GM10847 (cell line): ENCODE results near the gene MAP3K5.

Experiments
- POLR2A ChIP-seq: IDR thresholded peaks from 2 replicates; pipeline ENCODE4 v1.6.1; 2011; ENCODE audit not compliant: insufficient read length; ENCODE audit errors: extremely low read depth

The MAP3K5 gene

DNA sequence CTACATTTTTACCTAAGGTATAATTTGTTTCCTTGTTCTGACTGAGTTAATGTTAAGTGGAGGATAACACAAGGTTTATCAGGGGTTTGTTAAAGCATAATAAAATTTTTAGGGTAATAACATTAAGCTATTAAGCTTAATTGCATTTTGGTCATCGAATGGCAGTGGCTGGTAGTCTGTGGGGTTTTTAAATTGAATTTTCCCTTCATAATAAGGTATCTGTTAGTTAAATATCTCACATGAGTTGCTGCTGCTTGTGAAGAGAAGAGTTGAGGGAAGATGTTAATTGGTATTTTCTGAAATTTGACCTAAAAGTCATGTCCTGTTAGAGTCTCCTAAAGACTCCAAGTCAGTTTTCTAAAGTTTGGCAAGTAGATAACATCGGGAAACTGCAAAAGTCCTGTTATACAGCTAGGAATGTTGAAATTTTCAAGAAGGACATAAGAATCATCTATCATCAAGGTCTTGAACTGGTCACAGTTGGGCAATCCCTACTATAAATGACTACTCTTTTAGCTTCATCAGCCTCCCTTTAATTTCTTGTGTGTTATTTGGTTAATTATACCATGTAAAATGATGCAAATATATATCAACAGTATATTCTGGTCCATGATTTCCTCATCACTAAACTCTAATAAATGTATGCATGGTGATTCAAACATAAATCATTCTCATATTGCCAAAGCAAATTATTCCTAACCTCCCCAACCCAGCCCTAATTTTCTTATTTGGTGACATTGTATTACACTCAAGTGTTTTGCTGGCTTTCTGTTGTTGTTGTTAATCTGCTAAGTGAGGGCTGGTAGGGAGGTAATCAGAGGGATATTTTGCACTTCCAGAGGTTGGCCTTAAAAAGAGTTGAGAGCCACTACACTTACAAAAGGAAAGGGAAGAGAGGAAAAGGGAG is 64.0 kb downstream of the MAP3K5 start:
- TF ChIP-seq POLR2A = no peak

DNA sequence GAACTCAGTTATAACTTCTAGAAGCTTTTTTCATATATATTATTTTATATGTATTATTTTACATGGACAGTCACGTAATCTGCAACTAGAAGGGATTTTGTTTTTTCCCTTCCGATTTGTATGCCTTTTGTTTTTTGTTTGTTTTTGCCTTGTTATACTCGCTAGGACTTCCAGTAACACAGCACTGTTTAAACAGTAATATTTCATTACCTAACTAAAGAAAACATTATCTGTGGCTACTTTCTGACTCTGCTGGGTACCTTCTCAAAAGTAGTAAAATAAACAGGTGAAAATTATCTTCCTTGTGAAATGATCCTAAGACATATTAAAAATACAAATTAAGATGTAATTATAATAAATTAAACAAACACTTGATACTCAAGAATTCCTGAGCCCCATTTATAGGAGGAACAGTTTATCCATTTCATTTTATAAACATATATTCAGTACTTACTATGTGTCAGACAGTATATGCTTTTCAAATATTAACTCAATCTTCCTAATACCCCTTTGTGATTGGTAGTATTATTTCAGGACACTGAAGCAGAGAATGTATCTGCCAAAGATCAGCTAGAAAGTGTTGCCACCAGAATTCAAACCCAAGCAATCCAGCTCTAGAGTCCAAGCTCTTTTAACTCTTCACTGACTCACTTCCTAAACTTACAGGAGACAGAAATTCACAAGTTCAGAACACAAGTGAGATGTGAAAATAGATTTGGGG is 65.3 kb downstream of the MAP3K5 start:
- no peak for TF ChIP-seq POLR2A

DNA sequence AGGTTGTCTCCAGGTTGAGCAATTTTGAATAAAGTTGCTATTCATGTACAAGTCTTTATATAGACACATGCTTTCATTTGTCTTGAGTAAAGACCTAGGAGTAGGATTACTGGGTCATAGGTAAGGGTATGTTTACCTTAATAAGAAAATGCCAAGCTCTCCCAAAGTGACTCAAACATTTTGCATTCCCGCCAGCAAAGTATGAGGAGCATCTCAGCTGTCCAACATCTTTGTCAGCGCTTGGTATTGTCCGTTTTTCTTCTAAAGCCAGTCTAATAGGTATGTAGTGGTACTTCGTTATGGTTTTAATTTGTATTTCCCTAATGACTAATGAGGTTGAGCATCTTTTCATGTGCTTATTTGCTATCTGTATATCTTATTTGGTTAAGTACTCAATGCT is 67.2 kb downstream of the MAP3K5 start:
- TF ChIP-seq POLR2A = no peak

DNA sequence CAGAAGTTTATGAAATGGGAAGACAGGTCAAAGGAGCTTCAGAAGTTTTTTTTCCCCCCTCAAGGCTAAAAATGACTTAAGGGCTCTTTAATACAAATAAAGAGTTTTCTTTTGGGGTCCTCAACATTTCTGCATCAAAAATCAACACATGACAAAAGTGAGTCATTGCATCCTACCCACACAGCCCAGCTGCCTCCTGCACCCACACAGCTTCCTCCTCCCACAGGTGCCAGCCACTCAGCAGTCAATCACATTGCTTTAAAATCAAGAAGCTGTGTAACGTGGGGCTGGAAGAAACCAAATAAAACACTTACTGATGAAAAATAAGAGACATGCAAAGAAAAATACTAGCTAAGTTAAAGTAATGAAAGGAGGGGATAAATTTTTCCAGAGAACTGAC is 68.5 kb downstream of the MAP3K5 start:
- no peak for TF ChIP-seq POLR2A

DNA sequence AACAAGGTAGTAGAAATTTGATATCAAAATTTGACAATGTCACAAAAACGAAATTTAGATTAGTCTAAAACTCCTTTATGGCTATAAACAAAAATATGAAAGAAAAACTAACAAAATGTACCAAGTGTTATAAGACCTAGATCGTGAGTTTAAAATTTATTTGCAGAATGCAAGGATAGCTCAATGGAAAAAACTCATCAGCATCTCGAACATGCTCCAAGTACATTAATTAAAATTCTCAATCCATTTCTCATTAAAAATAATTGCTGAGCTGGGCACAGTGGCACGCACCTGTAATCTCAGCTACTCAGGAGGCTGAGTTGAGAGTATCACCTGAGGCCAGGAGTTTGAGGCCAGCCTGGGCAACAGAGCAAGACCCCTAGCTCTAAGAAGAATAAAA is 70.8 kb downstream of the MAP3K5 start:
- no peak for TF ChIP-seq POLR2A

DNA sequence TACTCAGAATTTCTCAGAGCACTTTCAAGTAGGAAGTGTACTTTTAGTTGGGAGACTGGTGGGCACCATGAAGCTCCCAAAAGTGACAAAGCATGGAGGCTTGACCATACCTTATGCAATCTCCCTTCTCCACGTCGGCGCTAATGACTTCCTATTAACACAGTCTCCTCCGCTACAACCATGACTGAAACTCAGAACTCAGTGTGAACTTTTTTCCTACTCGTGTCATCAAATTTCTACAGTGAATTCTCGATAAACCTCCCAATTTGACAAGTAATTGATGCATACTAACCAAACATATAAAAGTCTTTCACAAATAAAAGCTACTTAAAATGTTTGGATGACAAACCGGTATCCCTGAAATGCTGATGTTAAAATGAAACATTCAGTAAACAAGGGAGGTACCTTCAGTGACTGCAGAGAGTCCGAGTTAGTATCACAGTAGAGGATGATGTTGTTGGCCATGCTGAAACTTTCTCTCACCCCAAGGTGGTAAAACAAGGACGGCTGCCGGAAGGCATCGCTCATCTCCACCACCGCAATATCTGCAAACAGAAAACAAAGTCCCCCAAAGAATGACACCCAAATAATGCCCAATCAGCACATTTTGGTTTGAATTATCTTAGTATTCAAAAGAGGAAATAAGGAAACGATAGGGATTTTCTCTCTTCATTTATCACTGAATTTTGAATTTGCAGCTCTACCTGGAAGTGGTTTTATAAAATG is 72.1 kb downstream of the MAP3K5 start:
- TF ChIP-seq POLR2A = no peak

DNA sequence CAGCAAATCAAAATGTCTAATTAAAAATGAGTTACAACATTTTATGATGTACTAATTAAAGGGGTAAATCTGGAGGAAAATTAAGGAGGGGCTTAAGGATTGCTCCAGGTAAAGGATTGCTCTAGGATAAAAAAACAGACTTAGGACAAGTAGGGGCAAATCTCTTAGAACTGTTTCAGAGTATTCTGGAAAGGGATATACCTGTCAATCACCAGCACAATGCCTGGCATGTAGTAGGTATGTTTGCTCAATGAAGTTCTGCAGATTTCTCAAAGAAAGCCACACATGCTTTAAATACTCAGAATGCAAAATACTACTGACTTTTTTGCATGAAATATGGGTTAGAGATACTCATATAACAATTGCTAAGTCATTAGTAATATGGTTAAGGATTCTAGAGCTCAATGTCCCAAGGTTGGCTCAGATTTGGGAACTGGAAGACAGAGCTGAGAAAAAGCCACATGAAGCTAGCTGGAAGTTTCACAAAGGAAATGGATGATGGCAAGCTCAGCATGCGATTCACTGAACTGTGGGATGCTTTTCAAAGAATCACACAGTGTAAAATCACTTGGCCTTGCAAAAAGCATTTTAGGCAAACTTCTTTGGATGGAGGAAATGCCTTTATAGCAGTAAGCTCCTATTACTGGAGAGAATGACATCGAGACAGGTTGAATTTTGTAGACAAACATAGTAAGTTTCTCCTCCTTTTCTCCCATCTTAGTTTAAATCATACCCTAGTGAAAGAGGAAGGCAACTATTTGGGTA is 72.8 kb downstream of the MAP3K5 start:
- no peak for TF ChIP-seq POLR2A

DNA sequence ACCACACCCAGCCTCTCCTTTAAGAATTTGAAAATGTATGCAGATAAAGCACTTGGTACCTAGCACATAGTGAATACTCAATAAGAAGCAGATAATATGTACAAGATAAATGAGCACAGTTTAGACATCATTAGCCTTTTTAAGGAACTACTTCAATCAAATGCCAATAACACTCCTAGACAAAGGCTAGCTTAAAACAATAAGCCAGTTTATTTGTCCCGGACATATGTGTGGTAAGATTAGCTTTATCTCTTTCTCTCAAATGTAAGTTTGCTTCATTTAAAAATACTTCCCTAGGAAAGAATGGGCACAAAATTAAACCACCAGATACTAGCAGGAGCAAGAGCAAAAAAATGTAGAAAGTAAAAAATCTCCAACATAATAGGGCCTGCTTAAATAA is 73.8 kb downstream of the MAP3K5 start:
- no peak for TF ChIP-seq POLR2A

DNA sequence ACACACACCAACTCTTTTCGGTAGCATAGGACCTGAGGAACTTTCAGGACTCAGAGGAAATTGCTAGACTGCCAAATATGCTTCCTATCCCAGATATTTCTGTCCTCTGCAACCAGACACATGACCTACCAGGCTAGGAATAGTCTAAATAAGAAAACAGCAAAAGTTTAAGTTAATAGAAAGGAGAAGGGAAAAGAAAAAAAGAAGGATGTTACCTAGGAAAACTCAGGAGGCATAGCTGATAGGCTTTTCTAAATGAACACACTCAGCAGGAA is 74.6 kb downstream of the MAP3K5 start:
- TF ChIP-seq POLR2A = no peak

DNA sequence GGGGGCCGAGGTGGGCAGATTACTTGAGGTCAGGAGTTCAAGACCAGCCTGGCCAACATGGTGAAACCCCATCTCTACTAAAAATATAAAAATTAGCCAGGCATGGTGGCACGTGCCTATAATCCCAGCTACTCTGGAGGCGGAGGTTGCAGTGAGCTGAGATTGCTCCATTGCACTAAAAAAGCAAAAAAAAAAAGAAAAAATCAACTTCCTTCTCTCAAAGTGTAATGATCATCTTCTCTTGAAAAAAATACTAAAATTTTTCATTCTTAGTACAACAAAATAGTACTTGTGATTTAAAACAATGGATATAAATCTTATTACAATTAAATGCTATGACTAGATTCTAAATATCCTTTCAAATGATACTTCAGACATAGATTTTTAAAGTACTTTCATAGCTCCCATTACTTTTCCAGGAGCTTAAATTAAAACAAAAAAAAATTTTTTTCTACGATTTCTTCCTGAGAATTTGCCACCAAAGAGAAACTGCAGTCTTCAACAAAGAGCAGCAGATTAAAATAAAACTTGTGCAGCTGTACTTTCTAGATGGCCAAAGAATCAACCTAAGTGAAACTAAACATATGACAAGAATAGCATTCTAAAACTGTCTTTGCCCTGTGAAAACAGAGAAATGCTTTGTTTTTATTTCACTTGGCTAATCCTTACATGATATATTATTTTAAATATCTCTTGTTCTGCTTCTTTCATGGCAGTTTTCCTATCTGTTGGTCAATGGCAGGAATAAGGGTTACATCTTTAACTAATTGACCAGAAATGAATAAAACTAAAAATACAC is 75.2 kb downstream of the MAP3K5 start:
- no peak for TF ChIP-seq POLR2A

DNA sequence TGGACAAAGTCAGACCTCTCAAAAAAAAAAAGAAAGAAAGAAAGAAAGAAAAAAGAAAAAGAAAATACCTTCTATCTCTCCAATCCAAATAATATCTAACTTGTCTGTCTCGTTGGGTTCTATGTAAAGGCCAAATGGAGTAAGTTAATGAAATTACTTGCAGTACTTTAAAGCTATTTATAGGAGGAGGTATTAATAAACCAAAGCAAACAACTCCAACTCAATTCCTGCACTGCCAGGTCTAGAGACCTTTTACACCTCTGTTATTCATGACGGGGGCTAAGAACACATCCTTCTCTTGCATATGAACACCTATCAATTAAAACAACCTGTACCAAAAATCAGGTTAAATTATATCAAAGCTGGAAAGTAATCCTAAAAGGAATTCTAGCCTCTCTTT is 80.6 kb downstream of the MAP3K5 start:
- no peak for TF ChIP-seq POLR2A

DNA sequence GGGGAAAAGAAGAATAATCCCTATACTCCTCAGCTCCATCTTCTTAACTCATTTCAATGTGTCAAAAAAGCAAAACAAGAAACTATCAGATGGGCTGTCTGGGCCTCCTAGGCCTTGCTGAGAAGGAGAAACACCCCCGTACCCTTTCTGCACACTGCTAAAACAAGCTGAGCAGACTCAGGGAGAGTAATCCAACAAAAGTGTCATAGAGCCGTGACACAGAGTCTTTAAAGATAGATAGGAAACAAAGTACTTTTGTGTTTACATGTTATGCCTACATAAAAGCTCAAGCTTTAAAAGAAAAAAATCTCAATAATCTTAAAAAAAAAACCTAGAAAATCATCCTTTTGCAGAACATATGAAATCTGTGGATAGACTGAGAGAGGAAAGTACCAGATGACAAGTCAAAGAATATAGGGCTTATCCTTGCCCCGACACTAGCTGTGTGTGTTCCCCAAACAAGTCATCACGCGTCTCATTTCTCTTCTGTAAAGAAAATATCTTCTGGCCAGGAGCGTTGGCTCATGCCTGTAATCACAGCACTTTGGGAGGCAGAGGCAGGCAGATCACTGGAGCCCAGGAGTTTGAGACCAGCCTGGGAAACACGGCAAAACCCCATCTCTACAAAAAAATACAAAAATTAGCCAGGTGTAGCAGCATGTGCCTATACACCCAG is 81.3 kb downstream of the MAP3K5 start:
- TF ChIP-seq POLR2A = no peak

DNA sequence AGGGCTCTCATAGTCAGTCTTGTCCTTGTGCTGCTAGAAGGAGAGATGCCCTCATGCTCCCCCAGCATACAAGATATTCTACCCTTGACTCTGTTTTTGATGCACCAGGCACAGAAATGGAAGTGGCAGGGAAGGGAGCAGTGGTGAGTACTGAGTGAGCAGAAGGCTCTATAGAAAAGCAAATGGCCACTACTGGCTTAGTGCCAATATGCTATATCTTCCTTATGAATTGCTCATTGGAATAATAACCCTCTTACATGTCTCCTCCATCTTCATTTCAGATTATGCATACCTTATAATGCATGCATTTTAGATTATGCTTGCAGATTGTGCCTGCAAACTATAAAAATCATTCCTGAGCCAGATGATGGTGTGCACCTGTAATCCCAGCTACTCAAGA is 82.8 kb downstream of the MAP3K5 start:
- no peak for TF ChIP-seq POLR2A

DNA sequence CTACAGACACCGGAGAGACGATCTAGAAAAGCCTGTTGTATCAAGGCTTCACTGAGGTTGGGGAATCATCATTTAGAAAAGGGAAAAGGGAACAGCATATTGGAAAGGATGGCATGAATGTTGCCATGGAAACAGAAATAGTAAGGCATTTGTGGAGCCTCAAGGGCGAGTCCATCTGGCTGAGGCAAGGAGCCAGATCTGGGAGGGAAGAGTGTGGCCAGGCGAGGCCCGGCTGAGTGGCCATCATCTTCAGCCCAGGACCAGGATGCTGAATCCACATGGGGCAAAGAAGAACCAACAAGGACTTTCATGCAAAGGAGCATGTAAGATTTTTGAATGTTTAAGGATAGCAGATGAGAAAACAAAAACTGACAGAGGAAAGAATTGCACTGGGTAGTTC is 85.8 kb downstream of the MAP3K5 start:
- TF ChIP-seq POLR2A = no peak
